Endometrium (tissue), 2 donors: Measurements from ENCODE around the gene TNFRSF21.
"Not testable (repeated sequence)": the region's sequence is repeated elsewhere in the genome, so short reads cannot be mapped to it uniquely, and the experiment has no call there.

Experiments used
- FAIRE-seq: peaks from 2 replicates; lab custom pipeline; 2012; peaks lifted over from hg19 to GRCh38; lab: Jason Lieb, UNC
- donor health status: control.
- donor health status: control.

TNFRSF21 gene

DNA sequence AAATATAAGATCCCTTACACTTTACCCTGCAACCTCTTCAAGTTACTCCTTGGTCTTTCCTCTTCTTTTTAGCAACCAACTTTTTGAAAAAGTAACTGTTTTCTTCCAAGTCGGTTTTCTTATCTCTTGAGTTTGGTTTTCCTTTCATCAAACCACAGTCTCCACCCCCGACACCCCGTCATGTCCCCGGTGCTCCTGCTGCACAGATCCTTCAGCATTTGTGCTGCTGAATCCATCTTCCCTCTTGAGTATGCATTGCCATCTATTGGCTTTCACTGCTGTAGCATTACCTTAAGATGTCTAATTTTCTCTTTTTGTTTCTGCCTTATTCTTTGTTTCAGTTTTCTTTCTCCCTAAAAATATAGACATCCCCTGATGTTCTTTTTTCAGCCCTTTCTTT is 11.9 kb upstream of the TNFRSF21 start:
- FAIRE-seq = no peak

DNA sequence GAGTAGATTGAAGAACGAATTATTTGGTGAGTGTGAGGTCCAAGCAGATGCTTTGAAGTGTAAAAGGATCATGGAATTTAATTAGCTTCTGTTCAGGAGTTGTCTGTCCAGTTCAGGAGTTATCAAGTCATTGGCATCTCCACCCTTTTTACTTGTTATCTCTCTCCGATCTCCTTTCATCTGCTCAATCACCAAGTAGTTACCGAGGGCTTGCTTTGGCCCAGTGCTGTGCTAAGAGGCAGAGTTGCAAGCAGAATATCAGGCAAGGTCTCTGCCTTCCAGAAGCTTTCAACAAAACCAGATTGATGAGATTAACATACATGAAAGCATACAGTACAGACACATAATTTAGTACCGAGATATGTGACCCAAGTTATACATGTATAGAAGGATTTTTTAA is 10.2 kb upstream of the TNFRSF21 start:
- no peak for FAIRE-seq

DNA sequence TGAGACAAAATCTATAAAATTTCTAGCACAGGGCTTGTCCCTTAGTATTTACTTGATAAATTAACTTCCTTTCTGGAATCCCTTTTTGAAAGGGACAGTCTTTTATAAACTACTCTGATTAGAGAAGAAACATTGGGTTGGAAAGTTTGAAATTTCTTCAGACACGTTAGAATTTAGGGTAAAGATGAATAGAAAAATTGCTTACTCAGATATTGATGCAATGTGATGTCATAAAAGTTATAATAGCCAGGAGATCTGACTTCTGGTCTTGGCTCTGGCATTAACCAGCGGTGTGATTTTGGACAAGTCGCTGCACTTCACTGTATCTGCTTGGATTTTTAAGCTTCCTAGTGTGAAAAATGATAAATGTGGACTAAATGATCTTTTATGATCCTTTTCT is 9.7 kb upstream of the TNFRSF21 start:
- FAIRE-seq = no peak

DNA sequence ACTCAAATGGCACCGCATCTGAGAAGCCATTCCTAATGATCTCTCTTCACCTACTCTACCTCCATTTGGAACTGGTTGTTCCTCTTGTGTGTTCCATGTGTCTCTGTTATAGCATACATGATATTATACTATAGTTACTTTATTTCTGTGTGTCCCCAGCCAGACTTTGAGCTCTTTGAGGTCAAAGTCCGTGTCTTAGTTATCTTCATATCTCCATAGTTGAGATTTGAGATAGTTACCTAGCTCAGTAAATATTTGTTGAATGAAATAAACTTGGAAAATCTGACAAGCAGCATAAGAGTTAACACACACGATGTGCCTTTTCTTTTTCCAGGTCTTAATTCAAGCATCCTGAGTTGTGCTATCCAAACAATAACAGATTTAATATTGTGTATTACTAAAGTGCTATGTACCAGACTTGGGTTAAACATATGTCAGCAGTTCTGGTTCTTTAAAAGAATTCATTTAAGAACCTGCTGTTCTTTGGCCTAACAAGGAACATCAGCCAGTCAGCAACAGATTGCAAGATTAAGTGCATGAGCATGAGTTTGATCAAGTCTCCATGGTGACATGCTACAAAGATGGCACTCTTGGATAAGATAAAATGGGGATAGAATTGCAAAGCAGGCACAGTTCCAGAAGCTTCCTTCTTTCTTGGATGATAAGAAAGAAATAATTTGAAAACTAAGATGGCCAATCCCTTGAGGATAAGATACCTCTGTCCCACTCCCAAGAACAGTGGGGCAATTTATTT is 8.7 kb upstream of the TNFRSF21 start:
- no peak for FAIRE-seq

DNA sequence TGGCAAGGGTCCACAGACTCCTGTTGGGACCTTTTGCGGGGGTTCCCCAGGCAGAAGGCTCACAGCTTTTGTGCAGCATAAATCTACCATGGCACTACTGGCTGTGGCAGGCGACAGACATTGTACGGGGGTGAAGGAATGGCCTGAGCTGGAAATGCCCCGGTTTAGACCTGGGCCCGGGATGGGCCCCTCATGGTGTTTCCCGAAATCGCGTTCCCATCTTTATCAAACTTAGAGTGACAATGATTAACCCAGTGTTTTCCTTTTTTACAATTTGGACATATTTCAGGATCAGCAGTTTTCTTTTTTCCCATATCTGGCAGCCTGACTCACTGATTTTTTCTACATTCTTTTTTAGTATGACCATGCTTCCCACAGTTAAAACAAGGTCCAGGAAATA is 5.5 kb upstream of the TNFRSF21 start:
- FAIRE-seq = not testable (repeated sequence)

DNA sequence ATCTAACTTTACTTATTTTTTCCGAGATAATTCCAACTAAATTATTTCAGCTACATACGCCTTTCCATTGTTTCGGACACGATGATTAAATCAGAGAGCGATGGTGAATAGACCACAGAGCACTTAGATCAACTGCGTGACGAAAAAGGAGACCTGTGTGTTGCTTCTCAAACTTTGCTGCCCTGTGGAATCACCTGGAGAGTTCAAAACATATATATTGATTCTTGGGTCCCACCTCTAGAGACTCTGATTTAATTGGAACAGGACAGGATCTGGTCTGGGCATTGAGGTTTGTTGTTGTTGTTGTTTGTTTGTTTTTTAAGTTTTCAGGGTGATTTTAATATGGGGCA is 401 bp upstream of the TNFRSF21 start:
- no peak for FAIRE-seq

DNA sequence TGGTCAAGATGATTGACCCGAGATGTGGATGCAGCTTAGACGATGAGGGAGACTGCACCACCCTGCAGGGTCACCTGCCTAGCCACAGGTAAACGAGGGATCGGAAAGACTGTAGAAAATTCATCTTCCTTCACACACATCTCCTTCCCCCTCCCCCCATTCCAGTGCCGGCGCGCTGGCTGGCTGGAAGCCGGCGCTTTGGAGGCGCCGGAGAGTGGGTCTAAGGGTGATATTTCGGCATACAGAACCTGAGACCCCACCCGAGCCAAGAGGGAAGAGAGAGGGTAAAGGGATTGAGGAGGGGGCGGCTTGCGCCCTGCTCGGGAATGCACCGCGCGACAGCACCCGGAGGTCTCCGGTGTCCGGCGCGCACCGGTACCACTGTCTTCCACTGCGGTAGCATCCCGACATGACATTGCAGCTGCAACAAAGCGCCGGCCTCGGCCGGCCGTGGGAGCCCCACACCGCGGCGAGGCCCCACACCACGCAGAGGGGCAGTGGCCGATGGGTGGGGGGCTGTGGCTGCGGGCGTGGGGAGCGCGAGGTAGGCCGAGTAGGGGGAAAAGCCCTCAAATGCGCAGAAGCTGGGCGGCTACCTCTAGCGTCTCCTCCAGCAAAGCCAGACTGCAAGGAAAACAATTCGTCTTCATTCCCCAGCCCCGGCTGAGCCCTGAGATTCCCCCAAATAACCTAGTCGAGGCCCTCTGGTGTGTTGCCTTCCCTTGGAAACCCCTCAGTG is 984 bp downstream of the TNFRSF21 start:
- no peak for FAIRE-seq

DNA sequence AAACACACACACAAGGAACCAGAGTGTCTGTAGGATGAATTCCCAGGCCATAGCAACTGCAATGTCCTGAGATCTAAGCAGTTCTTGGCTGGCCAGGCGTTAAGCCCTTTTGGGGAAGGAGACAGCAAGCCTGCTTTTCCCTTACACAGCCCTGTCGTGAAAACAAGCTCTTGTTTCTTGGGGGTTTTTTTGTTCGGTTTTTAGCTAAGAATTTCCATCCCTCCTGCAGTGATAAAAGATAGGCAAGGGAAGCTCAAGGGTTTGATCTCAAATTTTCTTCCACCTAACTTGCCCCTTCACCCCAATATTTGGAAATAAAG is 1.5 kb downstream of the TNFRSF21 start:
- no peak for FAIRE-seq

DNA sequence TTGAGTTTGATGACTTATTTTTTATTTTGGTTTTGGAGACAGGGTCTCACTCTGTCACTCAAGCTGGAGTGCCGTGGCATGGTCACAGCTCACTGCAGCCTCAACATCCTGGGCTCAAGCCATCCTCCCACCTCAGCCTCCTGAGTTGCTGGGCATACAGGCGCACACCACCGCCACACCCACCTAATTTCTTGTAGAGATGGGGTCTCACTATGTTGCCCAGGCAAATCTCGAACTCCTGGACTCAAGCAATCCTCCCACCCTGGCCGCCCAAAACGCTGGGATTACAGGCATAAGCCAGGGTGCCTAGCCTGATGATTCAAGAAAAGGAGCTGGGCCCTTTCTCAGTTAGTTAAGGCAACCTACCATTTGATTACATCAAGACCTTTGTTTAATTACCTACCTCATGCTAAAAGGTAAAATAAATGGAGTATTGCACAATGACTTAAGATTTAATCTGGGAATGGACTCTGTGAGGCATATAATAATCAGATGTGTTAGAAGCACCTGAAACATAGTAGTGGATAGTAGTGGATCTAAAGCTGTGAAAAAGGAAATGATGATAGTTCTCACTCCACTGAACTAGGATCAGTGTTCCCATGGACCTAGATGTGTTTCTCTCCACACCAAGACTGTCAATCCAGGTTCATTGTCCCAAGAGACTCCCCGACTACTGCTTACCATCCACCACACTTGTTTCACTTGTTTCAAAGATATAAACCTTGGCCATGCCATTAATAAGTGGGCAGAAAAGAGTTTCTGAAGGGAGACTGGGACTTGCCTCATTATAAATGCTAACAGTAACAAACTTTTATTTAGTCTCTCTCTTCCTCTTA is 2.1 kb downstream of the TNFRSF21 start:
- no peak for FAIRE-seq

DNA sequence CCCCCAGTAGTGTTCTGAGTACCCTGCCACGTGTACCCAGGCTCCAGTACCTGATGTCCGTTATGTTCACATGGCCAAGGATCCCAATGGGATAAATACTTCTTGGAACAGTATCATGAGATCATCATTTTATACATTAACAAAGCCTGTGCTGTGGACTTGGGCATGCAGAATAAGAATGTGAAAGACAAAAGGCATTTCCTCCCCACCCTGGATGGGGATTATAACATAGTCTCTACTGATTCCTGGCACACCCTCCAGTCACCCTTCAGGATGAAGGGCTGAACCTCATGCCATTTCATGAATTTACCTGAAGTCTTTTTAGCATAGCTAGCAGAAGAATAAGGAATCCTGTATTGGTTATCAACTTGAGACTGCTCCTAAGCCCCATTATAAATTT is 2.8 kb downstream of the TNFRSF21 start:
- no peak for FAIRE-seq

DNA sequence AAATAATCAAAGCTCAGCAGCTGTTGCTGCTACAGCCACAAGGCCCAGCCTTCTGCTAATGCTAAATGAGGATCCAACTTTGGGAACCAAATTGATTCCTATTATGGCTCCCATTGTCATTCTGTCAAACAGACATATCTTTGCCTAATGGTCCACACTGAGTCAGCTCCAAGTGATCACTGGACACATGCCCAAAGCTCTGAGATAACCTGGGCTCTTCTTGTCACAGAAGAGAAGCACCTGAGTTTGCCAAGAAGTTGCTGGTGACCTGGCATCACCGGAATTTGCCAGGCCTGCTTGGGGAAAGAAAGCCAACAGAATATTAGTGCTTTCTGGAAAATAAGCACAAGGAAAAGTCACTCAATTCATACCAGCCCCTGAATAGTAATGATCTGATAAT is 5.8 kb downstream of the TNFRSF21 start:
- no peak for FAIRE-seq

DNA sequence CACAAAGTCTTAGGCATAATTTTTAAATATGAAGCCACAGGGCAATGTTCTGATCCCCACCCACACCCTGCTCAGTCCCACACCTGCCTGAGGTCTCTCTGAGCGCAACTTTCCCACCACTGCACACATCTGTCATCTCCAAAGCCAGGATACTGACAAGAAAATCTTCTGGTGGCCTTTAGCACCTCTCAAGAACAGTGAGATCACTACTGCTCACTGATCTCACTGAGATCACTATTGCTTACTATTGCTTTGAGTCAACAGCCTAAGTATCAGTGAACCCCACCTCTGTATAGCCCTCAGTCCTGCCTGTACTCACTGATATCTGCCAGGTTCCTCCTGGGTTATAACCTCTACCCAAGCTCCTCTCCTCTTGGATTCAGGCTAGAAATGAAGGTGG is 6.4 kb downstream of the TNFRSF21 start:
- no peak for FAIRE-seq

DNA sequence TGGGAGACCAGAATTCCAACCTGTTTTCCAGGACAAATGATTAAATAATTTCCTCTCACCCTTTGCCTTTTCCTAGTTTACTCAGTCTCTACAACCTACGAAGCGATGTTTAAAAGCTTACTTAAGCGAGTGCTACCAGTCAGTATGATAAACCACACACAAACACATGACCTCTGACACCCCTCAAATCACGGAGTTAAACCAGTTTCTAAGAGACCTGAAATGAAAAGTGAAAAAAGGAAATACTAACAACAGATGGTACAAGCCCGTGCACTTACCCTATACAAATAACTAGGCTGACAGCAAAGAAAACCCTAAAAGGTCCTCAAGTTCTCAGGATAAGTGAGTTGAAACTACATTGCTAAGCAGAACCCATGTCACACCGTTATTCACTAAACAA is 7.7 kb downstream of the TNFRSF21 start:
- no peak for FAIRE-seq

DNA sequence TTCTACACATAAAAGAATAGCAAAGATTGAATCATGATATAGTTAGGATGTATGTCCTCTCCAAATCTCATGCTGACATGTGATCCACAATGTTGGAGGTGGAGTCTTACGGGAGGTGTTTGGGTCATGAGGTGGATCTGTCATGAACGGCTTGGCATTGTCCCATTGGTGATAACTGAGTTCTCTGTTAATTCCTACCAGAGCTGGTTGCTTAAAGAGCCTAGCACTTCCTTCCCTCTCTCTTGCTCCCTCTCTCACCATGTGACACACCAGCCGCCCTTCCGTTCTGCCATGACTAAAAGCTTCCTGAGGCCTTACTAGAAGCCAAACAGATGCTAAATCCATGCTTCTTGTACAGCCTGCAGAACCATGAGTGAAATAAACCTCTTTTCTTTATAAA is 8.3 kb downstream of the TNFRSF21 start:
- FAIRE-seq = no peak

DNA sequence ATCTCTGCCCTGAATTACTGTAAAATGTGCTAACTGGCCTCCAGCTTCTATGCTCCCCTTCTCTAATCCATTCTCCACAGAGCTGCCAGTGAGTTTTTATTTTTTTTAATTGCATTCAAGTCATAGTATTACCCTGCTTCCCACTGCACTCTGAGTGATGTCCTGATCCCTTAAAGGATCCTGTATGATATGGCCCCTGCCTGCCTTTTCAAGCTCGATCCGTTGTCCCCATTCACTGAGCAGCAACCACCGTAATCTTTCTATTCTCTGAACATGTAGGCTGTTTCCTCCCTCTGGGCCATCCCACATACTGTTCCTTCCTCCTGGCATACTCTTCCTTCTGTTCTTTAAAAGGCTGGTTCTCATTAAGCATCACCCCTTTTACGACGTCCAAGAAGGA is 9.3 kb downstream of the TNFRSF21 start:
- no peak for FAIRE-seq

DNA sequence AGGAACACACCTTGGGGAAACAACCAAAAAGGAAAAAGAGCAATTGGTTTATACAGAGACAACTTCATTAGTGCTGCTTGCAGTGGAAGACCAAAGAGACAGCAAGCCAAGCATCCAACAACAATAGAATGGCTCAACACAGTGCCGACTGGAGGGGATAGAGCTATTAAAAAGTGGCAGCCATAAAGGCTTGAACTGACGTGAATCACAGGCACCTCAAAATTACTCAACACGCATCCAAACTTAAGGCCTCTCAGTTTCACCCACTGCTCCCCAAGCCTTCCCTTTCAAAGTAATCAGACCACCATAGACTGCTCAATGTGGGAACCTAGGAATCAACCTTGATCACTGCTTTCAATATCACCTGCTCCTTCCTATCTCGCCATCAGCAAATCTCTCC is 9.7 kb downstream of the TNFRSF21 start:
- no peak for FAIRE-seq

DNA sequence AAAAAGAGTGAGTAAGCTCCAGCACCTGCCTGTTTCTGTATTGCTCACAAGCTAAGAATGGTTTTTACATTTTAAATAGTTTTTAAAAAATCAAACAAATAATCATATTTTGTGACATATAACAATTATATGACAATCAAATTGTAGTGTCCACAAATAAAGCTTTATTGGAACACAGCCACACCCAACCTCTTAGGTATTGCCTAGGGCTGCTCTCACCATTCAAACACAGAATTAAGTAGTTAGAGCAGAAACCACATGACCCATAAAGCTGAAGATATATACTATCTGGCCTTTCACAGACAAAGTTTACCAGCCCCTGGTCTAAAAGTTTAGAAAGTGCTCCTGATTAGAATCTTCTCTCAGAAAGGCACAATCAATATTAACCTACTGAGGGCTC is 11.2 kb downstream of the TNFRSF21 start:
- FAIRE-seq = no peak

DNA sequence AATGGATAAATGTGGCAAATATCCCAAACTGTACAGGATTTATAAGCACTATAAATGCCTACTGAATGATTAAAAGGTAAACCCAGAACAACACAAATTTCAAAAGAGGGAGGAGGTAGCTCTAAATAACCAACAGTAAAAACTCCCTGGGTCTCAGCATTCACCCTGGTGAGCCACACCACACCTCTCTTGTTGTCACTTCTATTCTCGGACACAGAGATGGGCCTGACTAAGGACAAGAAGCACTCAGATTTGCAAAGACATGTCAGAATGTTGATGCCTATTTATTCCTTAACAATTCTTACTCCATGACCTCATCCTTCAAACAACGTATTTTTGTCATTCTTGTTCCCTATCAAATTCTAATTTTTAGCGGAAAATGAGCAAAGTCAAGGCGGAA is 14.7 kb downstream of the TNFRSF21 start:
- no peak for FAIRE-seq

DNA sequence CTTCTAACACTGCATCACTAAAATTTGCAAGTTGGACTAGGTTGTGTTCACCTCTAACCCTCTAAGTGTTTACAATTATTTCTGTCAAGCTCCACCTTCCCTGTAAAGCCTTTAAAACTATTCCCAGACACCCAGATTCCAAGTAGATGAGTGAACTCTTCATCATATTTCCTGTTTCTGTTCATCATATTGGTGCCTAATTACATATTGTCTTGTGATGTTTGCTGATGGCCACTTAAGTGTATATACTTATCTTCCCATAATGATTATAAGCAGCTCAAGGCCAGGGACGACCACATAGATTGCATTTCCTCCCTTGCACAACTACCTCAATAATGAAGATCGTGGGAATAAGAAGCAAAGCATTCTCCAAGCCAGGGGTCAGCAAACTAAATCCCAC is 16.8 kb downstream of the TNFRSF21 start:
- FAIRE-seq = no peak

DNA sequence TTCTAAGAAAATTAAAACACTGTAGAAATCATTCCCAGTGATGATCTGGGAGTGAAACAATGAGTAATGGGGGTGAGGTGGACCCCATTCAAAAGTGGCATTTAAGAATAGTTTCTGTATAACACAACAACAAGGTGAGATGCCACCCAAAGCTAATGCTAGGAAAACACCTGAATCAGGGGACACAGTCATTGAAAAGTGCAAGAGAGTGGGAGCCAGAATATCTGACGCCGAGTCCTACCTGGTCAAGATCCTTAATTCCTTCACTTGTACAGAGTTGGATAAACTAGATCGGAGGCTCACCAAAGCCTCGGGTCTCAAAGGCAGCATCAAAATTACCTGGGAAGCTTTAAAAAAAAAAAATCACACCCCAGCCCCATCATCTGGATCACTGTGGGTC is 17.7 kb downstream of the TNFRSF21 start:
- no peak for FAIRE-seq

DNA sequence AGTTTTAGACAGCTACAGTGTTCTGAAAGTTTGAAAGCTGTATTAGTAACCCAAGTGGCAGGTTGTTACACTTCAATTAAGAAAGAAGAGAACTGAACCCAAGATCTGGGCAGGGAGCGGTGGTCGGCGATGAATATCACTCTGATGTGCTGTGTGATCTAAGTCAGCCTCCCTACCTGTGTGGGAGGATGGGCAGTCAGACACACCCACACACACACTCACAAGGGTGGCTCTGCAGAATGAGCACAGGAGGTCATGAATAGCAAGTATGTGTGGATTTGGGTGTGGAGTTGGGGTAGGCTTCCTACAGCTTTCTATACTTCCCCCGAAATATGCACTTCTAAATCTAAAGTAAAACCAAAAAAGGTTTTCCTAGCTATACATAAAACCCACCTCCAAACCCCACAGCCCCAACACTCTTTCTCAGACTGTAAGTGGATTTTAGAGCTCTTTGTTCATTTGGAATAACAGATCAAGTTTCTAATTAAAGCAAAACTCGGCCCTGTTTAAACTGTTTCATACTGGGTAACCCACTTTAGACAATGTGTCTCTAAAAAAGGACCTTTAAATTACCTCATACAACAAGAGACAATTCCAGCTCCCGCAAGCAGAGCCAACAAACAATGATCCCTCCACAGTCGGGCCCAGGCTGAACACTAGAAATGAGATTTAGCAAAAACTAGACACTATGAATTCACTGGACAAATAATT is 19.4 kb downstream of the TNFRSF21 start:
- FAIRE-seq = no peak

DNA sequence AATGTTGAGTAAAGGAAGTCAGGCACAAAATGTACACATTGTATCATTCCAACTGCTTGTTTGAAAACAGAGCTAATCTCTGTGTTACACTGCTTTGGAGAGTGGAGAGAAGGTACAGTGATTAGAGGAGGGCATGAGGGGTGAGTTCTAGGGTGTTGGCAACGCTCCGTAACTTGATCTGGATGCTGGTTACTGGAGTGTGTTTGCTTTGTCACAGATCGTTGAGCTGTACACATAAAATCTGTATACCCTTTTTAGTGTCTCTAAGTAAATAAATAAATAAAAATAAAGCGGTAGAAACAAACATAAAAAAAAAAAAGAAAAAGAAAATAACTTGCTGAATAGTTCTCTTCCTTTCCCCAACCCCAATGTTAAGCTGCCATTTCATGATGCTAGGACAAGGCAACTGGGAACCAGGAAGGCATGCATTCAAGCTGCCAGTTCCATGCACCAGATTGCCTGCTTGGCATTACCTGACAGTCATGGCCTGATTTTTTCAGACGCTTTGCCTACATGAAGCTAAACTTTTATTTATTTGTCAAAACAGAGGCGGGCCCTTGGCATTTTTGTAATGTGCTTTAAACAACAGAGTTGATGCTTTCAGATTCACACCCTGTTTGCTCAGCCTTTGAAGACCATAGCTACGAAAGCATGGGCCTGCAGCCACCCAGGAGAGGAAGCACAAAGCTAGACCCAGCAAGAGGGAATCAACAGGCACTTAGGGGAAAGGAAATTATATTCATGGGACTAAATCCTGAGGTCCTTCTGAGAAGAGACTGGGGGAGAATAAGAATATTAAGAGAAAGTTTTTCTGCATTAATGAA is 21.2 kb downstream of the TNFRSF21 start:
- FAIRE-seq = no peak
